Transverse colon (tissue), 4 donors: Measurements from ENCODE around the gene PLEKHM2.

Experiments
- CTCF ChIP-seq, 5 experiments: fragments of 200-600 bp in 3 of 5; fragments of 450-650 bp in 2 of 5; sonication (generic) in 3 of 5; IDR thresholded peaks; 1 replicate in 2 of 5; 2 replicates in 3 of 5; pipeline ENCODE4 v1.5.1; 2016 to 2017; ENCODE audit warnings: antibody characterized with exemption in 5 of 5, inconsistent platforms in 3 of 5, mild to moderate bottlenecking in 2 of 5, moderate library complexity in 1 of 5
- EP300 ChIP-seq: sonication (generic); formaldehyde crosslinking; IDR thresholded peaks from one replicate; pipeline ENCODE4 v1.6.1; 2017; ENCODE audit warnings: antibody characterized with exemption, low read depth
- POLR2A ChIP-seq: fragments of 450-650 bp; IDR thresholded peaks from one replicate; pipeline ENCODE4 v1.6.1; 2016; ENCODE audit warnings: antibody characterized with exemption, mild to moderate bottlenecking, moderate library complexity
- POLR2AphosphoS5 ChIP-seq, 3 donors: sonication (generic); formaldehyde crosslinking; IDR thresholded peaks; one replicate each; pipeline ENCODE4 v1.6.1; 2016; ENCODE audit warnings: antibody characterized with exemption in 3 of 3

DNA sequence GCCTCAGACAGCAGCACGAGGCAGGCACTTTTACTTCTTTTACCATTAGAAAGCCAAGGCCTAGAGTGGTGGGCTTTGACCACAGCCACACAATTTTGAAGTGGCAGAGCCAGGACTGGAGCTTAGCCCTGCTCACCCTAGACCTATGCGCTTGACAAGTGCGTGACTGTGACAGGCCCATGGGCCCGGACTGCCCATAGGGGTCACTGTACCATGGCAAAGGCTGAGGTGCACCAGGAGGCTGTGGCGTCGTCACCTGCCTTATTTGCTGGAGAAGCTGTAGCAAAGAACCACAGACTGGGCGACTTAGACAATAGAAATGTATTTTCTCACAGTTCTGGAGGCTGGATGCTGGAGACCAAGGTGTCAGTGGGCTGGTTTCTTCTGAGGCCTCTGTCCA is 55.6 kb downstream of the PLEKHM2 start:
- TF ChIP-seq POLR2AphosphoS5 (IDR thresholded peaks at IDR 0.05) (no peak), CTCF (IDR thresholded peaks at IDR 0.05) (no peak), POLR2A (no peak), EP300 (no peak)
